Psoas muscle (tissue), 8 donors: Measurements from ENCODE around the gene KIF2C. TPM values are rescaled to one million over a fixed set of nuclear protein-coding genes. Genes with fewer than 3 reads are reported as not detected.

Source experiments
- ATAC-seq, 4 donors: fragments of 200-7000 bp; cut with Tn5 transposase; one replicate each; pipeline ENCODE4 v1.9.1; 2020; ENCODE audit warnings: moderate library complexity in 3 of 4, mild to moderate bottlenecking in 2 of 4
- DNase-seq, 2 donors: peaks; one replicate each; pipeline ENCODE4 v3.0.0-alpha.2; 2020
- H3K27ac ChIP-seq: fragments of 200-600 bp; one replicate; pipeline ENCODE4 v1.8.0; 2022
- H3K27me3 ChIP-seq, 3 donors: fragments of 200-600 bp in 1 of 3; one replicate each; pipeline versions ENCODE4 v1.6.1 to v1.8.0; 2013 to 2022; ENCODE audit warnings: low read length in 2 of 3, mild to moderate bottlenecking in 2 of 3, moderate library complexity in 1 of 3; ENCODE audit not compliant: insufficient read depth in 3 of 3
- H3K36me3 ChIP-seq, 2 donors: fragments of 200-600 bp in 1 of 2; one replicate each; pipeline versions ENCODE4 v1.6.1 to v1.8.0; 2013 to 2022; ENCODE audit warnings: low read depth in 1 of 2, mild to moderate bottlenecking in 1 of 2, moderate library complexity in 1 of 2; ENCODE audit not compliant: insufficient read depth in 1 of 2
- H3K4me1 ChIP-seq: fragments of 200-600 bp; one replicate; pipeline ENCODE4 v1.8.0; 2022
- H3K4me3 ChIP-seq: fragments of 200-600 bp; one replicate; pipeline ENCODE4 v1.8.0; 2022; ENCODE audit warnings: mild to moderate bottlenecking
- H3K9me3 ChIP-seq: fragments of 200-600 bp; one replicate; pipeline ENCODE4 v1.8.0; 2022
- WGBS, 3 donors: extraction: QIAGEN DNeasy Blood & Tissue Kit; methylation state at CpG; one replicate each; pipeline versions ENCODE4 v1.1.6 to v1.1.7; 2013; 5-methylcytosine and 5-hydroxymethylcytosine counted together
- intact Hi-C, 2 donors: fragments of 100-400 bp; cut with DNase I; formaldehyde crosslinking; loops; one replicate each; pipeline versions ENCODE4 v1.11.0 to v1.14.2; 2022
- polyA plus RNA-seq, 3 donors: library from polyadenylated mRNA; stranded (reverse); fragments of 200-250 nt; gene quantifications; one replicate each; pipeline ENCODE4 v1.2.3, GENCODE V29; 2013
- total RNA-seq, 4 donors: library from RNA; stranded (reverse); fragmentation: NEBNext Ultra II Directional in 2 of 4; extraction: Animal tissue kit (Norgen Biotek cat#: 25700) in 2 of 4; gene quantifications; one replicate each; pipeline versions ENCODE4 v1.2.1 to v1.2.4, GENCODE V29; 2021 to 2023
- TF ChIP-seq, protein P1 (sequence below): fragments of 200-600 bp; IDR thresholded peaks from one replicate; pipeline ENCODE4 v1.8.0; 2022; ENCODE audit warnings: antibody characterized with exemption
- donor health status: healthy with polysubstance abuse.
- donor health status: DM: no; HTN: no; CAD: no; lungs with moderate emphysema.
- donor health status: Bipolar disorder and iron deficiency.
- donor health status: healthy.
- donor health status: DM: yes; HTN: yes; CAD: no.
- donor health status: DM: no; HTN: no; CAD: no.
- donor health status: DM: no; HTN: no; CAD: no.
- donor health status: DM: yes; HTN: yes; CAD: no.

The KIF2C gene
- total and polyA plus RNA-seq, 7 donors = 0.23 to 1.2 (median 0.38) TPM

DNA sequence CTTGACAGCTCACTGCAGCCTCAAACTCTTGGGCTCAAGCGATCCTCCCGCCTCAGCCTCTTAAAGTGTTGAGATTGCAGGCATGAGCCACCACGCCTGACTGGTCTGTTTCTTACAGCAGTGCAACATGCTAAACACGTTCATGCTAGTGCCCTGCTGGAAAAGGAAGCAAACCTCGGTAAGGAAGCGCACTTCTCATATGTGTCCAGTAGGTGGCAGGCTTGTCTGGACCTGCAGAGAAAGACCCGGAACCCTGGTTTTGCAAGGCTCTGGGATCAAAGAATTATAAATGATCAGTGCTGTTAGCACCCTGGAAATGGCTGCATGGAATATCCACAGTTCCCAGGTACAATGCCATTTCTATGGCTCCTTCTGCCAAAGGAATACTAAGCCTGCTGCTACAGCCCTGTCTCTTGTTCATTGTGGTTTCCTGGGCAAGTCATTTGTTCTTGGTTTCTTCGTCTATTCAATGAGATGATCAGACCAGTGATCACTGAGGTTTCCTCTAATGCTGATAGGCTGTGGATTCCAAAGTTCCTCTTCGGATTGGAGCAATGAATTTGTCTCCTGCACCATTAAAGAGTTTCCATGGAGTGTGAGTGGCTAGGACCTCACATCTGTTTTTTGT is 24.6 kb upstream of the KIF2C start:
- peak; percentile 43 to 68 for DNase-seq
- intact Hi-C loops = no loop called here

DNA sequence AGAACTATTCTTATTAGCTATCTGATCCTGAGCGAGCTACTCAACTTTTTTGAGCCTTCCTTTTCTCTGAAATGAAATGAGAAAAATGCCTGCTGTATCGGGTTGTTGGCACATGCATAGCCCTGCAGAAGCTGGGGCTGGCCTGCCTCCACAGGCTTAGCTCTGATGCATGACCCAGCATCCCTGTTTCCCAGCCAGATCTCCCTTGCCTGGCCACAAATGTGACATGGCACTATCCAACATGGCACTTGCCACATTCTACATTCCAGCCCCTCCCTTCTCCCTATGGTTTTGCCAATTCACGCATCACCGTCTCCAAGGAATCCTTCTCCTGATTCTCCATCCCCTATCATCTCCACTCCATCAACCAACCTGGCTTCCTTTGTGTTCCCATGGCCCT is 22.5 kb upstream of the KIF2C start:
- H3K4me1 ChIP-seq = peaks cover 7% of the 10 kb centered on the region
- no peaks in the 10 kb centered on the region for H3K9me3 ChIP-seq
- DNase-seq (no peak), ATAC-seq (no peak)
- intact Hi-C loops = no loop called here
- 42 to 52% (median 51%) methylated on average over 4 of the region's 4 CpGs for WGBS, 3 donors
- no peaks in the 10 kb centered on the region for H3K36me3 ChIP-seq
- no peak overlapping the region for H3K4me3 ChIP-seq
- H3K27me3 ChIP-seq = no peaks in the 10 kb centered on the region
- no peak overlapping the region for H3K27ac ChIP-seq
- TF ChIP-seq, protein P1, sequence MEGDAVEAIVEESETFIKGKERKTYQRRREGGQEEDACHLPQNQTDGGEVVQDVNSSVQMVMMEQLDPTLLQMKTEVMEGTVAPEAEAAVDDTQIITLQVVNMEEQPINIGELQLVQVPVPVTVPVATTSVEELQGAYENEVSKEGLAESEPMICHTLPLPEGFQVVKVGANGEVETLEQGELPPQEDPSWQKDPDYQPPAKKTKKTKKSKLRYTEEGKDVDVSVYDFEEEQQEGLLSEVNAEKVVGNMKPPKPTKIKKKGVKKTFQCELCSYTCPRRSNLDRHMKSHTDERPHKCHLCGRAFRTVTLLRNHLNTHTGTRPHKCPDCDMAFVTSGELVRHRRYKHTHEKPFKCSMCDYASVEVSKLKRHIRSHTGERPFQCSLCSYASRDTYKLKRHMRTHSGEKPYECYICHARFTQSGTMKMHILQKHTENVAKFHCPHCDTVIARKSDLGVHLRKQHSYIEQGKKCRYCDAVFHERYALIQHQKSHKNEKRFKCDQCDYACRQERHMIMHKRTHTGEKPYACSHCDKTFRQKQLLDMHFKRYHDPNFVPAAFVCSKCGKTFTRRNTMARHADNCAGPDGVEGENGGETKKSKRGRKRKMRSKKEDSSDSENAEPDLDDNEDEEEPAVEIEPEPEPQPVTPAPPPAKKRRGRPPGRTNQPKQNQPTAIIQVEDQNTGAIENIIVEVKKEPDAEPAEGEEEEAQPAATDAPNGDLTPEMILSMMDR = no peak

More for the DNA sequence above, 24.6 kb upstream of the KIF2C start:
- Histone ChIP-seq H3K9me3 (no peaks in the 10 kb centered on the region), H3K4me1 (peaks cover 7% of the 10 kb centered on the region), H3K36me3 (no peaks in the 10 kb centered on the region), H3K4me3 (no peak overlapping the region), H3K27me3 (peaks cover 0 to 1% (median 0%) of the 10 kb centered on the region in 3 donors), H3K27ac (no peak overlapping the region)
- 7 to 10% (median 9%) methylated on average over 9 of the region's 9 CpGs for WGBS, 3 donors
- TF ChIP-seq, protein P1 = peak; percentile 87
- ATAC-seq = peak; percentile 67 to 86 (median 71)

DNA sequence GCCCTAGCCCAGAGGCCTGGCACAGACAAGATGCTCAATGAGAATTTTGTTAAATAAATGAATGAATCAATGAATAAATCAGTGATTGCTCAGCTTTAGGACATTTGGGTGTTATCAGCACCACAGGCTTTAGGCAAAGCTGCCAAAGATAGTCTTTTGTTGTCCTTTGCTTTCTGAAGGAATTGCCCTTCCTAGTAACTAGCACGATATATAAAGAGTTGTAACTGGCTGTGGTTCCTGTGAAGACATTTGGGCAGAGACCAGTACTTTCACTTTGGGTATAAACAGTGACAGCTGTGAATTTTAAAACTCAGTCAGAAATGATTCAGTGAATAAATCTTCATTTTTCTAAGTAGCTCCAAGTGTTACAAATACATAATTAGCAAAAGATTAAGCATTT is 22.0 kb upstream of the KIF2C start:
- DNase-seq = no peak
- no peaks in the 10 kb centered on the region for H3K36me3 ChIP-seq
- TF ChIP-seq, protein P1 = no peak
- H3K27me3 ChIP-seq = no peaks in the 10 kb centered on the region
- H3K27ac ChIP-seq = no peak overlapping the region
- intact Hi-C loops = no loop called here
- no peak overlapping the region for H3K4me3 ChIP-seq
- H3K9me3 ChIP-seq = no peaks in the 10 kb centered on the region
- WGBS, 3 donors = 34 to 56% (median 55%) methylated on average over 1 of the region's 1 CpG
- ATAC-seq = no peak
- H3K4me1 ChIP-seq = peaks cover 7% of the 10 kb centered on the region

DNA sequence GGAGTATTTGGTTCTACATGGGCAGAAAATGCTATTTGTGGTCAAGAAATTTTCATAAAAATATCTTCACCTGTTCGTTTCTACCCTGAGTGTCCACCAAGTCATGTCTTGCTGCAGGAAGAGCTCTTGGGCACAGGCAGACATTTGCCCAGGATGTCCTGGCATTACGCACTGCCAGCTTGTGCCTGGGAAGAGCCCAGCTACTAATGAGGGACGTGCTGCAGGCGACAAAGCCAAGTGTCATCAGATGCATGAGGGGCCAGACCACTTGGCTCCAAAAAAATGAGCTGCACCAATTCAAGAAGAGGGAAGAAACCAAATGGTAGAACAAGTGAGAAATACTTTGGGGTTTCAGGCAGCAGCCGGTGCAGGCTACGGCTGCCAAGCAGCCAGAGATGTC is 21.5 kb upstream of the KIF2C start:
- DNase-seq (no peak), ATAC-seq (no peak)
- intact Hi-C loops = no loop called here
- H3K4me3 ChIP-seq = no peak overlapping the region
- 45 to 56% (median 46%) methylated on average over 6 of the region's 6 CpGs for WGBS, 3 donors
- H3K36me3 ChIP-seq = no peaks in the 10 kb centered on the region
- H3K4me1 ChIP-seq = peaks cover 7% of the 10 kb centered on the region
- H3K27me3 ChIP-seq = no peaks in the 10 kb centered on the region
- H3K27ac ChIP-seq = no peak overlapping the region
- H3K9me3 ChIP-seq = no peaks in the 10 kb centered on the region
- TF ChIP-seq, protein P1 = no peak

DNA sequence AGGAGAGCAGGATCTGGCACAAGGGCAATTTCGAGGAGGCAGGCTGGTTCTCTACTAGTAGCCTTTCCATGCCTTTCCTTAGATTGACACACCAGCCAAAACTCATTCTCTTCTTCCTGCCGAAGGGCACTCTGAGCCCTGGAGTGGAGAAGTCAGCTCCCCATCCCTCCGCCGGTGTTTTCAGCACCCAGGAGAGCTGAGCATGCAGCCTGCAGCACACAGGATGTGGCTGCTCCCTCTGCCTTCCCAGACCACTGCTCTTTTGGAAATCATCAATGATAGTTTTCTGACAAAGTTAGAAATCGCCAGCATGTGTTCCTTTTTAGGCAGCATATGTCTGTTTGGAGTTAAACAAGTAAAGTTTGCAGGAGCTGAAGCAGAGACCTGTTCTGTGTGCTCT is 20.3 kb upstream of the KIF2C start:
- H3K27ac ChIP-seq = no peak overlapping the region
- H3K36me3 ChIP-seq = no peaks in the 10 kb centered on the region
- H3K9me3 ChIP-seq = no peaks in the 10 kb centered on the region
- intact Hi-C loops = no loop called here
- TF ChIP-seq, protein P1 = no peak
- ATAC-seq = no peak
- H3K4me1 ChIP-seq = peaks cover 7% of the 10 kb centered on the region
- DNase-seq = no peak
- H3K4me3 ChIP-seq = no peak overlapping the region
- no peaks in the 10 kb centered on the region for H3K27me3 ChIP-seq
- WGBS, 3 donors = 64 to 76% (median 67%) methylated on average over 5 of the region's 5 CpGs
